A172 (cell line): ENCODE results near the gene PCDHGA4. TPM values are rescaled to one million over a fixed set of nuclear protein-coding genes. Genes with fewer than 3 reads are reported as not detected.
"Not testable (repeated sequence)": the region's sequence is repeated elsewhere in the genome, so short reads cannot be mapped to it uniquely, and the experiment has no call there.

ENCODE experiments used
- DNase-seq: peaks from one replicate; pipeline ENCODE4 v3.0.0-alpha.2; 2015; ENCODE audit warnings: low spot score
- total RNA-seq: library from RNA; depleted of rRNA; stranded (reverse); fragments of >200 nt; shearing (Covaris generic); gene quantifications from 2 replicates; pipeline ENCODE4 v1.2.3, GENCODE V29; 2014; rRNA removed

The PCDHGA4 gene
- total RNA-seq, 1 experiment from 2014 or later, result 1.1 TPM

GRCh38 chr5:141384471-141385267 is 29.8 kb downstream of the PCDHGA4 start:
- DNase-seq, result no peak

- DNase-seq, result not testable (repeated sequence)
These were observed 32.9 kb downstream of the PCDHGA4 start, which contains the start of gene PCDHGB4 for GRCh38 chr5:141387557-141388311. Gene PCDHGB4 (plus strand): TSS chr5:141387698. CDS start chr5:141387885, 187 bp downstream.

- DNase-seq, result no peak
These were observed 33.8 kb downstream of the PCDHGA4 start for GRCh38 chr5:141388661-141389060.

GRCh38 chr5:141389153-141390042 is 34.6 kb downstream of the PCDHGA4 start:
- no peak for DNase-seq

- no peak for DNase-seq
These were observed 37.8 kb downstream of the PCDHGA4 start, which contains the start of gene PCDHGA8 for GRCh38 chr5:141392429-141393198. Gene PCDHGA8 (plus strand): TSS chr5:141392633. CDS start chr5:141392814, 181 bp downstream.

GRCh38 chr5:141393267-141393666 is 38.4 kb downstream of the PCDHGA4 start:
- no peak for DNase-seq

GRCh38 chr5:141394401-141395187 is 39.8 kb downstream of the PCDHGA4 start:
- not testable (repeated sequence) for DNase-seq

GRCh38 chr5:141397756-141398551 is 43.1 kb downstream of the PCDHGA4 start, which contains the start of gene PCDHGB5:
Gene PCDHGB5 (plus strand): TSS chr5:141397947. CDS start chr5:141398128, 181 bp downstream.
- not testable (repeated sequence) for DNase-seq

- DNase-seq, result no peak
These were observed 43.8 kb downstream of the PCDHGA4 start for GRCh38 chr5:141398608-141399007.

- DNase-seq, result no peak
These were observed 44.9 kb downstream of the PCDHGA4 start for GRCh38 chr5:141399555-141400258.

- peak; percentile 42 for DNase-seq
These were observed 47.9 kb downstream of the PCDHGA4 start, which contains the start of gene PCDHGA9 for GRCh38 chr5:141402553-141403243. Gene PCDHGA9 (plus strand): TSS chr5:141402778. CDS start chr5:141402953, 175 bp downstream.

- no peak for DNase-seq
These were observed 48.6 kb downstream of the PCDHGA4 start for GRCh38 chr5:141403387-141403786.

Other genes starting within 250 kb of the PCDHGA4 start
- gene PCDHB4, start 233.2 kb upstream of the PCDHGA4 start, total RNA-seq, result 0.26 and 1.7 TPM in 2 replicates
- gene PCDHB5, start 219.8 kb upstream of the PCDHGA4 start, total RNA-seq, result 45.5 and 52.8 TPM in 2 replicates
- 0.79 and 1.7 TPM in 2 replicates for gene PCDHB6, start 205.0 kb upstream of the PCDHGA4 start, total RNA-seq
- 5.2 and 6.9 TPM in 2 replicates for gene PCDHB7, start 182.4 kb upstream of the PCDHGA4 start, total RNA-seq
- 7.0 and 7.5 TPM in 2 replicates for gene PCDHB8, start 177.2 kb upstream of the PCDHGA4 start, total RNA-seq
- 4.2 and 7.9 TPM in 2 replicates for gene PCDHB16, start 172.6 kb upstream of the PCDHGA4 start, total RNA-seq
- gene PCDHB9, start 167.9 kb upstream of the PCDHGA4 start, total RNA-seq, result 11.1 and 11.2 TPM in 2 replicates
- 3.9 and 7.1 TPM in 2 replicates for gene PCDHB10, start 162.7 kb upstream of the PCDHGA4 start, total RNA-seq
- 1.7 and 2.0 TPM in 2 replicates for gene PCDHB11, start 155.4 kb upstream of the PCDHGA4 start, total RNA-seq
- 0.69 and 2.5 TPM in 2 replicates for gene PCDHB12, start 146.3 kb upstream of the PCDHGA4 start, total RNA-seq
- gene PCDHB13, start 141.1 kb upstream of the PCDHGA4 start, total RNA-seq, result 1.1 TPM in 2 replicates
- gene PCDHB14, start 131.7 kb upstream of the PCDHGA4 start, total RNA-seq, result 17.6 and 18.2 TPM in 2 replicates
- gene PCDHB15, start 109.6 kb upstream of the PCDHGA4 start, total RNA-seq, result 0.26 and 1.0 TPM in 2 replicates
- not detected in 2 replicates for gene SLC25A2, start 51.0 kb upstream of the PCDHGA4 start, total RNA-seq
- 109 and 119 TPM in 2 replicates for gene TAF7, start 34.2 kb upstream of the PCDHGA4 start, total RNA-seq
- 1.5 and 1.6 TPM in 2 replicates for gene PCDHGA1, start 24.5 kb upstream of the PCDHGA4 start, total RNA-seq
- gene PCDHGA2, start 16.3 kb upstream of the PCDHGA4 start, total RNA-seq, result 0.57 and 1.1 TPM in 2 replicates
- gene PCDHGA3, start 11.2 kb upstream of the PCDHGA4 start, total RNA-seq, result 0.14 TPM in 1 of 2 replicates, not detected in the other
- gene PCDHGB1, start 4.9 kb upstream of the PCDHGA4 start, total RNA-seq, result 1.2 and 2.0 TPM in 2 replicates
- 0.34 and 1.6 TPM in 2 replicates for gene PCDHGB2, start 5.0 kb downstream of the PCDHGA4 start, total RNA-seq
- gene PCDHGA5, start 9.1 kb downstream of the PCDHGA4 start, total RNA-seq, result 0.41 and 0.48 TPM in 2 replicates
- gene PCDHGB3, start 15.2 kb downstream of the PCDHGA4 start, total RNA-seq, result 0.81 and 1.7 TPM in 2 replicates
- gene PCDHGA6, start 18.9 kb downstream of the PCDHGA4 start, total RNA-seq, result 1.9 and 2.5 TPM in 2 replicates
- 0.69 TPM in 2 replicates for gene PCDHGA7, start 27.7 kb downstream of the PCDHGA4 start, total RNA-seq
- 0.07 TPM in 2 replicates for gene PCDHGB4, start 32.7 kb downstream of the PCDHGA4 start, total RNA-seq
- gene PCDHGA8, start 37.6 kb downstream of the PCDHGA4 start, total RNA-seq, result 0.05 and 0.31 TPM in 2 replicates
- gene PCDHGB5, start 42.9 kb downstream of the PCDHGA4 start, total RNA-seq, result 0.10 TPM in 1 of 2 replicates, not detected in the other
- 2.8 and 3.4 TPM in 2 replicates for gene PCDHGA9, start 47.8 kb downstream of the PCDHGA4 start, total RNA-seq
- 0.10 and 0.33 TPM in 2 replicates for gene PCDHGB6, start 53.0 kb downstream of the PCDHGA4 start, total RNA-seq
- 4.7 and 5.3 TPM in 2 replicates for gene PCDHGA10, start 58.0 kb downstream of the PCDHGA4 start, total RNA-seq
- gene PCDHGB7, start 62.7 kb downstream of the PCDHGA4 start, total RNA-seq, result 14.6 and 15.0 TPM in 2 replicates
- gene PCDHGA11, start 66.0 kb downstream of the PCDHGA4 start, total RNA-seq, result 0.19 and 0.89 TPM in 2 replicates
- 0.31 TPM in 1 of 2 replicates, not detected in the other for gene PCDHGA12, start 75.5 kb downstream of the PCDHGA4 start, total RNA-seq
- gene PCDHGC3, start 120.9 kb downstream of the PCDHGA4 start, total RNA-seq, result 46.6 and 51.7 TPM in 2 replicates
- gene PCDHGC4, start 130.0 kb downstream of the PCDHGA4 start, total RNA-seq, result 0.22 TPM in 1 of 2 replicates, not detected in the other
- gene PCDHGC5, start 134.1 kb downstream of the PCDHGA4 start, total RNA-seq, result 1.1 and 3.7 TPM in 2 replicates